ENCODE results near the gene IFT20. TPM values are rescaled to one million over a fixed set of nuclear protein-coding genes. Genes with fewer than 3 reads are reported as not detected.

The IFT20 gene
- polyA plus RNA-seq, 1 donor from 2014 or later, result 36.8 TPM

GRCh38 chr17:28334171-28334570, 1.1 kb downstream of the IFT20 start:
- Mint-ChIP-seq H3K27ac (peak overlapping the region; percentile 78 to 96 (median 89)), H3K4me1 (peaks cover 14 to 32% (median 30%) of the 10 kb centered on the region in 3 donors), H3K4me3 (peak overlapping the region; percentile 96 to 100 (median 98)), H3K9me3 (no peaks in the 10 kb centered on the region), H3K27me3 (no peaks in the 10 kb centered on the region), H3K36me3 (peaks cover 6% of the 10 kb centered on the region)

DNA sequence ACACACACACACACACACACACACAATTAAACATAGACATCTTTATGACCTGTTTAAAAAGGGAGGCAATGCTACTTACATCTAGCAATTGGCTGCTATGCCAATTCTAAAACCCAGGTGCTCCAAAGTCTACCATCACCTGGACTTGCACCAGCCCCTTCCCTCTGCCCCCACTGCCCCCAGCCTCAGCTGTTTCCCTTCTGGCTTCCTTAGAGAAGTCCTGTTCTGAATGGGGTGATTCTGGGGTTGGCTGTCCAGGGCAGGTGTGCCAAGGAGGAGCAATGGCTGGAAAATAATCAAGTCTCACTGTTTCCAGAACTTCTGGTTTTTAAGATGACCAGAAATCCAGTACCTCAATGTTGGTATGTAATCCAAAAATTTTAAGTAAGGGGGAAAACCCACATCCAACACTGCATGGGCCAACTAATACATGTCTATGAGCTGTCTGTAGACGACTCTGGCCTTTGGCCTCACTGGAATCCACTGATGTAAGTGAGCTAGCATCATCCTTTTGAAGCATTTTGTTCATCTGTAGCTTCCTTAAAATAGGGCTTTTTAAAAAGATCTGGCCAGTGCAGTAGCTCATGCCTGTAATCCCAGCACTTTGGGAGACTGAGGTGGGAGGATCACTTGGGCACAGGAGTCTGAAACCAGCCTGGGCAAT, 2.1 kb downstream of the IFT20 start:
- Mint-ChIP-seq H3K36me3 (peaks cover 9% of the 10 kb centered on the region), H3K9me3 (no peaks in the 10 kb centered on the region), H3K27ac (peak overlapping the region in 1 of 3 donors; percentile 89), H3K27me3 (no peaks in the 10 kb centered on the region), H3K4me1 (peaks cover 14 to 32% (median 25%) of the 10 kb centered on the region in 3 donors), H3K4me3 (peak overlapping the region; percentile 12 to 100 (median 98))

DNA sequence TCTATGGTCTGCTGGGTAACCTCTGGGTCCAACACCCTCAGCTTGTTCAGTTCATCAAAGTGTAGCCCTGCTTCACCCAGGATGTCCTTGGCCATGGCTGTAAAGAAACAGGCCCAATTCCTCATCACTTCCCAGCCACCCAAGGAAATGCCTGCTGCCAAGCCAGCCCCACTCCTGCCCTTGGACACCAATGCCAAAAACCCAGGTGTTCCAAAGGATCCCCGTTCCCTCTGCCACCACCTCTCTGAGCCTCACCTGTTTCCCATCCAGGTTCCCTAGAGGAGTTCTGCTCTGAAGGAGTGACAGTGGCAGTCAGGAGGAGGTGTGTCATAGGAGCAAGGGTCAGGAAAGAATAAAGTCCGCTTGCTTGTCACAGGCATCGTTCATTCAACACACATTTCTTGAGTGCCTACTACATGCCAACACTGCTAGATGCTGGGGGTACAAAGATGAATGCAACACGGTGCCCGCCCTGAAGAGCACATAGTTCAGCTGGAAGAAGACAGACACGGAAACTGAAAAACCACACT, 3.3 kb downstream of the IFT20 start:
- H3K36me3 Mint-ChIP-seq, result peaks cover 9% of the 10 kb centered on the region
- H3K27ac Mint-ChIP-seq, result no peak overlapping the region
- H3K4me1 Mint-ChIP-seq, result peaks cover 8 to 26% (median 19%) of the 10 kb centered on the region in 3 donors
- no peaks in the 10 kb centered on the region for H3K27me3 Mint-ChIP-seq
- H3K4me3 Mint-ChIP-seq, result peak overlapping the region in 1 of 4 donors; percentile 52
- no peaks in the 10 kb centered on the region for H3K9me3 Mint-ChIP-seq

DNA sequence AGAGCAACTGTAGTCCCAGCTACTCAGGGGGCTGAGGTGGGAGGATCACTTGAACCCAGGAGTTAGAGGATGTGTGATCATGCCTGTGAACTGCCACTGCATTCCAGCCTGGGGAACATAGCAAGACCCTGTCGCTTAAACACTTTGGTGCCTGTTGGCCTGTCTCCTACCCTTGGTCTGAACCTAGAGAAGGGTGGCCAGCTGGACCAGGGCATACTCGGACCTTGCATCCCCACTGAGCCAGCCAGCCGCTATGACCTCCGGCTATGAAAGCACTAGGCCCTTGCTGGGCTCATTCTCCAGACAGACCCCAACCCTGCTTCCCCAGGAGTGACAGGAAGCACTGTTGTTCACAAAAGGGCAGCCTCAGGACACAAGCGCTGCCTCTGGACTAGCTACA, 4.6 kb downstream of the IFT20 start:
- peaks cover 5 to 15% (median 12%) of the 10 kb centered on the region in 3 donors for H3K4me1 Mint-ChIP-seq
- H3K9me3 Mint-ChIP-seq, result no peaks in the 10 kb centered on the region
- H3K27ac Mint-ChIP-seq, result no peak overlapping the region
- H3K27me3 Mint-ChIP-seq, result no peaks in the 10 kb centered on the region
- peak overlapping the region in 1 of 4 donors; percentile 33 for H3K4me3 Mint-ChIP-seq
- peaks cover 9% of the 10 kb centered on the region for H3K36me3 Mint-ChIP-seq

DNA sequence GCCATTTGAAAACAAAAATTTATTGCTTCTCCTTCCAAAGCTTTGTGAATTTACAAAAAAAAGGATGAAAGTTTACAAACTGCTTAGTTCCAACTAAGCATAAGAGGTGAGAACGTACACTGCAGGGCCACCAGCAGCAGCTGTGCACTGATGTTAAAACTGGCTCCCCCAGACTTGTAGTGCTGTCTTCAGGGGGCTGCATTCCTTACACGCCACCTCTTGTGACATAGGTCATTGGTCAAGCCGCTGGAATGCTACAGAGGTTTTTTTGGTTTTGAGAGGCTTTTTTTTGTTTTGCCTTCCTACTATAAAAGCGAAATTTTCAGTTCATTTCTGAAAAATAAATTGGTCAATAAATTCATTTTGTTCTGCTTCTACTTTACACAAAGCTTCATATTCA, 6.9 kb downstream of the IFT20 start:
- Mint-ChIP-seq H3K27ac (no peak overlapping the region), H3K4me3 (peak overlapping the region in 1 of 4 donors; percentile 20), H3K9me3 (no peaks in the 10 kb centered on the region), H3K36me3 (peaks cover 9% of the 10 kb centered on the region), H3K4me1 (peaks cover 0 to 2% (median 2%) of the 10 kb centered on the region in 3 donors), H3K27me3 (no peaks in the 10 kb centered on the region)

DNA sequence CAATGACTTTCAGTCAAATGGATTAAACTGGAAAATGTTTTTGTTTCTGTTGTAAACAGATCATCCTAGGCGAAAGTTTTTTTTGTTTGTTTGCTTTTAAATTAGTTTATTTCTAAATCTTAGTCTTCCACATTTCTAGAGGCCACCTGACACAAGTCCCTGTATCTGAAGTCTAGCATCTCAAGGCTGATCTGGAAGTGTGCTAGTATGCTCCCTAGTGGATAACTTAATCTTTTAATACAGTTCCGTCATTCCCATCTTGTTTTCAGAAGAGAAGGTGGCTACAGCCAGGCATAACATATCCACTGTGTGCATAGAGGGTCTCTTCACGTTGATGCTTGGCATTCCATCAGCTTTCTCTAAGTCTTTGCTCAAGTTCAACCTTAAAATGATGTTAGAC, 7.6 kb downstream of the IFT20 start:
- Mint-ChIP-seq H3K9me3 (no peaks in the 10 kb centered on the region), H3K27me3 (no peaks in the 10 kb centered on the region), H3K4me1 (peaks cover 0 to 2% (median 2%) of the 10 kb centered on the region in 3 donors), H3K36me3 (peaks cover 9% of the 10 kb centered on the region), H3K4me3 (peak overlapping the region in 1 of 4 donors; percentile 20), H3K27ac (no peak overlapping the region)

GRCh38 chr17:28327031-28327607, 8.2 kb downstream of the IFT20 start:
- Mint-ChIP-seq H3K4me1 (peaks cover 0 to 2% (median under 1%) of the 10 kb centered on the region in 3 donors), H3K27me3 (no peaks in the 10 kb centered on the region), H3K27ac (peak overlapping the region in 1 of 3 donors; percentile 50), H3K36me3 (peaks cover 9% of the 10 kb centered on the region), H3K4me3 (no peak overlapping the region), H3K9me3 (no peaks in the 10 kb centered on the region)

- Mint-ChIP-seq H3K4me3 (no peak overlapping the region), H3K4me1 (peaks cover 0 to 2% (median 0%) of the 10 kb centered on the region in 3 donors), H3K27me3 (no peaks in the 10 kb centered on the region), H3K9me3 (no peaks in the 10 kb centered on the region), H3K27ac (no peak overlapping the region), H3K36me3 (peaks cover 6% of the 10 kb centered on the region)
Observed at GRCh38 chr17:28326114-28326513, 9.2 kb downstream of the IFT20 start.

DNA sequence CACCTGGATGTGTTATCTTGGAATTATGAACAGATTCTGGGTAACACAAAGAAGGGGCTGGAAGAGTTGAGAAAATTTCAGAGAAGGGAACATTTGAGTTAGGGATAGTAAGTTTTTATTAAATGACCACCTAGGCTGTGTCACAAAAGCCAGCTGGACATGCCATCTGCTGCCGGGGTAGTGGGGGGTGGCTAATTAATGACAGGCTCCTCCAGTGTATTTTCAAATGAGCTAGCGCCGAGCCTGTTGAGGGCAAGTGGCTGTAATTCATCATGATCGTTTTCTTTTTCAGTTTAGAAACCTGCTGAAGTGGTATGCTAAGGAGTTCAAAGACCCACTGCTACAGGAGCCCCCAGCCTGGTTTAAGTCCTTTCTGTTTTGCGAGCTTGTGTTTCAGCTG, 10.1 kb downstream of the IFT20 start:
- Mint-ChIP-seq H3K27me3 (no peaks in the 10 kb centered on the region), H3K9me3 (no peaks in the 10 kb centered on the region), H3K27ac (no peak overlapping the region), H3K4me1 (peaks cover 1 to 3% (median 2%) of the 10 kb centered on the region in 3 donors), H3K36me3 (peaks cover 3% of the 10 kb centered on the region), H3K4me3 (no peak overlapping the region)

- no peak overlapping the region for H3K4me3 Mint-ChIP-seq
- H3K9me3 Mint-ChIP-seq, result no peaks in the 10 kb centered on the region
- no peaks in the 10 kb centered on the region for H3K27me3 Mint-ChIP-seq
- peaks cover 3% of the 10 kb centered on the region for H3K36me3 Mint-ChIP-seq
- H3K27ac Mint-ChIP-seq, result no peak overlapping the region
- peaks cover 6 to 7% (median 6%) of the 10 kb centered on the region in 3 donors for H3K4me1 Mint-ChIP-seq
Observed at GRCh38 chr17:28324781-28325180, 10.5 kb downstream of the IFT20 start.

DNA sequence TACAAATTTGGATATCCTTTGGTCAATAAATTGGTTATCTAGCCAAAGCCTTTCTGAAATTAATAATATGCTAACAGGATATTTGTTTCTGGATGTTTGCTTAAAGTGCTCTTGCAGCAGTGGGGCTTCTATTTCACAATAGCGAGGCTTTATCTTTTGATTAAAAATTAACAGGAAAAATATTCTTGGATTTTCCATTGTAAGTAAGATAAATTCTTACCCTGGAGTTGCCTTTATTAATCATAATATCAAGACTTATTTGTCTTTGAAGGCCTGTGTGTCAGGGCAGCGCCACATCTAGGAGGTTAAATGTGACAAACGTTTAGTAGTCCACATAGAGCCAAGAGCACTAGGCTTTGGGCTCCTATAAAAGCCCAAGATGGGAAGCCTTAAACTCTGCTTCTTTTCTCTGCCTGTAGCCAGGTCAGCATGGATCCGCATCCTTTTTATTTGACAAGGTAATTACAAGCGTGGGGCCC, 11.0 kb downstream of the IFT20 start:
- Mint-ChIP-seq H3K4me1 (peaks cover 6 to 10% (median 10%) of the 10 kb centered on the region in 3 donors), H3K36me3 (peaks cover 3% of the 10 kb centered on the region), H3K4me3 (no peak overlapping the region), H3K9me3 (no peaks in the 10 kb centered on the region), H3K27me3 (no peaks in the 10 kb centered on the region), H3K27ac (no peak overlapping the region)

GRCh38 chr17:28320215-28321061, 14.8 kb downstream of the IFT20 start:
- peak overlapping the region; percentile 85 to 95 (median 92) for H3K4me3 Mint-ChIP-seq

DNA sequence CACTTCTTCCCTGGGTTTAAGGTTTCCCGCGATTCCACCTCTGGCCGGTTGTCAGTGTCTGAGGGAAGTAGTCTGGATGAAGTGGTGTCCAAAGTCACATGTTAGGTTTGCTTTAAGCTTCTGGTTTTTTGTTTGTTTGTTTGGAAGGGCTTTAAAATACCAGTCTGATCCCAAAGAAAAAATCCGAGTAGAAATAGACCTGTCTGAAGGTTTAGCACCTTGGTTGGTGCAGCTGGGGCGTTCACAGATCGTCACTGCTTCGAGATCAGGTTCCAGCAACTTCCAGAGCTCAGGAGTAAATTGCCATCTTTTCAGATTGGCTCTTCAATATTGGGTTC, 15.7 kb downstream of the IFT20 start:
- H3K4me3 Mint-ChIP-seq, result peak overlapping the region; percentile 85 to 95 (median 92)

More at GRCh38 chr17:28320215-28321061, 14.8 kb downstream of the IFT20 start:
- H3K27ac Mint-ChIP-seq, result peak overlapping the region in 2 of 3 donors; percentile 47 to 66
- H3K36me3 Mint-ChIP-seq, result no peaks in the 10 kb centered on the region
- H3K27me3 Mint-ChIP-seq, result no peaks in the 10 kb centered on the region
- H3K9me3 Mint-ChIP-seq, result no peaks in the 10 kb centered on the region
- H3K4me1 Mint-ChIP-seq, result peaks cover 10 to 16% (median 13%) of the 10 kb centered on the region in 3 donors

GRCh38 chr17:28318759-28319597, 16.3 kb downstream of the IFT20 start, which contains the start of gene TMEM97:
TMEM97 (plus strand) TSS chr17:28319200; CDS start chr17:28319240, 40 bp downstream.
- Mint-ChIP-seq H3K36me3 (no peaks in the 10 kb centered on the region), H3K4me3 (peak within 1 kb of the TSS; percentile 85 to 95 (median 92)), H3K4me1 (peaks cover 10 to 16% (median 11%) of the 10 kb centered on the region in 3 donors), H3K27ac (peak within 1 kb of the TSS; percentile 66 to 89 (median 82)), H3K27me3 (no peaks in the 10 kb centered on the region), H3K9me3 (no peaks in the 10 kb centered on the region)

More for the DNA sequence above, 15.7 kb downstream of the IFT20 start:
- Mint-ChIP-seq H3K9me3 (no peaks in the 10 kb centered on the region), H3K36me3 (no peaks in the 10 kb centered on the region), H3K27ac (peak overlapping the region in 1 of 3 donors; percentile 73), H3K27me3 (no peaks in the 10 kb centered on the region), H3K4me1 (peaks cover 10 to 16% (median 12%) of the 10 kb centered on the region in 3 donors)
